ENCODE data around the gene SOHLH1. TPM values are rescaled to one million over a fixed set of nuclear protein-coding genes. Genes with fewer than 3 reads are reported as not detected.

Gene SOHLH1
- total RNA-seq, 1 donor from 2014 or later, result not detected

DNA sequence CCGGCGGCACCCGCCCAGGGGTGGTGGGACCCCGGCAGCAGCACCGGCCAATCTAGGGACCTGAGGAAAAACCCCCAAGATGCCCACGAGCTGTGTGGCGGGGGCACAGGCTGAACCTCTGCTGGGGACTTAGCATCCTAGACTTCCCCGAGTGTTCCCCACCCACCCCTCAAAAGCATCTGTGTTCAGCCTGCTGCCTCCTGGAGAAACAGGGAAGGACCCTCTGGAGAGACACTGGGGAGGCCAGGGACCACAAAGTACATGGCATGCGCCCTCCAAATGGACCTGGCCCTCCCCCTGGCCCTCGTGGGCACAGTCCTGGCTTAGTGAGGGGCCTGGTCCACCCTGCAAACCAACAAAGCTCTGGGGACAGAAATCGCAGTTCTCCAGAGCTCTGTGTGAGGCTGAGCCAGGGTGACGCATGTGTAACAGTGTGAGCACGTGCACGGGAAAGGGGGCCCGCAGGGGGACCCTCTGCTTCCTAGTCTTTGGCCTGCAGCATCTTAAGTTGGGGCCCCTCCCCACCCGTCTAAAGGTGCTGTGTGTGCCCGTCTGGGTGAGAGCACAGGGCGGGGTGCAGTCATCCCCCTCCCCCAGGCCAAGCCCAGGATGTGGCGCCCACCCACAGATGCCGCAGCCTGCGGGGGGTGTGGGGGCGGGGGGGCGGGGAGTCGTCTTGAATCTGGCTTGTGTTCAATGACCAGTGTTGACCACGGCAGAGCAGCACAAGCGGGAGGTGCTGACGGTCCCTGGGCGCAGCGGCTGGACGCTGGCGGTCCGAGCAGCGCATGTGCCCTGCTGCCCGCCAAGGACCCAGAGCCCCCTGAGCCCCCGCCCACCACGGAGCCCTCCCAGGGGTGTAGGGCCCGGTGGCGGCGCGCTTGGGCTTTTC lies 2.0 kb upstream of the SOHLH1 start:
- intact Hi-C loops (cut with DNase I), result no loop called here
- H3K27me3 ChIP-seq, result peaks cover 46% of the 10 kb centered on the region
- DNase-seq (no peak), ATAC-seq (no peak)
- no peak overlapping the region for H3K27ac ChIP-seq
- no peaks in the 10 kb centered on the region for H3K4me1 ChIP-seq
- TF ChIP-seq, protein P1, sequence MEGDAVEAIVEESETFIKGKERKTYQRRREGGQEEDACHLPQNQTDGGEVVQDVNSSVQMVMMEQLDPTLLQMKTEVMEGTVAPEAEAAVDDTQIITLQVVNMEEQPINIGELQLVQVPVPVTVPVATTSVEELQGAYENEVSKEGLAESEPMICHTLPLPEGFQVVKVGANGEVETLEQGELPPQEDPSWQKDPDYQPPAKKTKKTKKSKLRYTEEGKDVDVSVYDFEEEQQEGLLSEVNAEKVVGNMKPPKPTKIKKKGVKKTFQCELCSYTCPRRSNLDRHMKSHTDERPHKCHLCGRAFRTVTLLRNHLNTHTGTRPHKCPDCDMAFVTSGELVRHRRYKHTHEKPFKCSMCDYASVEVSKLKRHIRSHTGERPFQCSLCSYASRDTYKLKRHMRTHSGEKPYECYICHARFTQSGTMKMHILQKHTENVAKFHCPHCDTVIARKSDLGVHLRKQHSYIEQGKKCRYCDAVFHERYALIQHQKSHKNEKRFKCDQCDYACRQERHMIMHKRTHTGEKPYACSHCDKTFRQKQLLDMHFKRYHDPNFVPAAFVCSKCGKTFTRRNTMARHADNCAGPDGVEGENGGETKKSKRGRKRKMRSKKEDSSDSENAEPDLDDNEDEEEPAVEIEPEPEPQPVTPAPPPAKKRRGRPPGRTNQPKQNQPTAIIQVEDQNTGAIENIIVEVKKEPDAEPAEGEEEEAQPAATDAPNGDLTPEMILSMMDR (IDR thresholded peaks at IDR 0.05), result no peak
- H3K9me3 ChIP-seq, result no peaks in the 10 kb centered on the region
- no peak overlapping the region for H3K4me3 ChIP-seq
- no peaks in the 10 kb centered on the region for H3K36me3 ChIP-seq

- H3K27ac ChIP-seq, result no peak overlapping the region
- ATAC-seq, result no peak
- H3K4me1 ChIP-seq, result no peaks in the 10 kb centered on the region
- no peaks in the 10 kb centered on the region for H3K36me3 ChIP-seq
- intact Hi-C loops (cut with DNase I), result no loop called here
- no peaks in the 10 kb centered on the region for H3K9me3 ChIP-seq
- no peak overlapping the region for H3K4me3 ChIP-seq
- peaks cover 43% of the 10 kb centered on the region for H3K27me3 ChIP-seq
- TF ChIP-seq, protein P1 (IDR thresholded peaks at IDR 0.05), result no peak
- no peak for DNase-seq
Observed at GRCh38 chr9:135700525-135700924, 1.2 kb upstream of the SOHLH1 start.

DNA sequence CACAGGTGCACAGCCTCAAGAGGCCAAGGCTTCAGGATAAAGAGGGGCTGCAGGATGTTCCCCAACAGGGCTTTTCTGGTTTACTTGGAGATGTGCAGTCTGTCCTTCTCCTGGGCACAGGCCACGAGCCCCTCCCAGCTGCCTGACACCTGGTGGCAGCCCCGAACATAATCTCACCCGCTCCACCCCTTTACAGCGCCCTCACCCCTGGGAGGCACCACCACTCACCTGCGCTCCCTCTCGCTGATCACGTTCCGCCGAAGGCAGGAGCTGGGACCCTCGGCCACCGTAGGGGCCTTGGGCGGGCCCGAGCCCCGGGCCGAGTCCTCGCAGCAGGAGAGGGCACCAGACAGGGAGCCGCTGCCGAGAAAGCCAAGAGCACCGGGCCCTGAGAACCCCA lies 514 bp downstream of the SOHLH1 start:
- no peak for DNase-seq
- Histone ChIP-seq H3K36me3 (no peaks in the 10 kb centered on the region), H3K27ac (no peak overlapping the region), H3K4me3 (no peak overlapping the region), H3K27me3 (peaks cover 30% of the 10 kb centered on the region), H3K9me3 (no peaks in the 10 kb centered on the region), H3K4me1 (no peaks in the 10 kb centered on the region)
- intact Hi-C loops (cut with DNase I), result no loop called here
- ATAC-seq, result no peak
- TF ChIP-seq, protein P1 (IDR thresholded peaks at IDR 0.05), result no peak

- intact Hi-C loops (cut with DNase I), result no loop called here
- ATAC-seq (no peak), DNase-seq (no peak)
- no peaks in the 10 kb centered on the region for H3K36me3 ChIP-seq
- H3K27ac ChIP-seq, result no peak overlapping the region
- no peaks in the 10 kb centered on the region for H3K9me3 ChIP-seq
- H3K27me3 ChIP-seq, result peaks cover 24% of the 10 kb centered on the region
- TF ChIP-seq, protein P1 (IDR thresholded peaks at IDR 0.05), result no peak
- no peaks in the 10 kb centered on the region for H3K4me1 ChIP-seq
- no peak overlapping the region for H3K4me3 ChIP-seq
Observed at GRCh38 chr9:135698236-135698635, 1.0 kb downstream of the SOHLH1 start.

- intact Hi-C loops (cut with DNase I), result no loop called here
- TF ChIP-seq, protein P1 (IDR thresholded peaks at IDR 0.05), result no peak
- Histone ChIP-seq H3K27ac (no peak overlapping the region), H3K4me1 (no peaks in the 10 kb centered on the region), H3K4me3 (no peak overlapping the region), H3K9me3 (no peaks in the 10 kb centered on the region), H3K36me3 (no peaks in the 10 kb centered on the region), H3K27me3 (peaks cover 14% of the 10 kb centered on the region)
- DNase-seq, result no peak
- no peak for ATAC-seq
Observed at GRCh38 chr9:135697226-135697625, 2.1 kb downstream of the SOHLH1 start.

Measured in upper lobe of right lung (tissue), 1 donor.